MCF 10A (cell line): Measurements from ENCODE around the gene TMEM88. TPM values are rescaled to one million over a fixed set of nuclear protein-coding genes. Genes with fewer than 3 reads are reported as not detected.

Experiments used
- BruUV-seq: library from RNA; stranded (reverse); fragments of 400-500 nt; replicated peaks from 2 replicates; lab custom pipeline; 2021; lab: Mats Ljungman, UMichigan
- CTCF ChIA-PET: fragments of 300-600 bp; sonication (Branson Sonifier 250); formaldehyde crosslinking; extraction: SDS; loops from one replicate; lab custom pipeline; 2021; ENCODE audit warnings: antibody characterized with exemption, inconsistent platforms; lab: Yijun Ruan, JAX
- POLR2A ChIA-PET: fragments of 300-600, 350-650 bp; sonication (Branson Sonifier 250); formaldehyde crosslinking; extraction: SDS; loops from one replicate; lab custom pipeline; 2020; ENCODE audit warnings: antibody characterized with exemption, inconsistent platforms; lab: Yijun Ruan, JAX
- DNase-seq: peaks from one replicate; pipeline ENCODE4 v3.0.0-alpha.2; 2018; ENCODE audit not compliant: unreplicated experiment
- H3K27ac Mint-ChIP-seq: one replicate; pipeline ENCODE4 v1.8.0; 2022; ENCODE audit warnings: mild to moderate bottlenecking, low read depth, mixed read lengths; ENCODE audit not compliant: unreplicated experiment
- H3K27me3 Mint-ChIP-seq: one replicate; pipeline ENCODE4 v1.8.0; 2022; ENCODE audit warnings: mixed read lengths; ENCODE audit not compliant: insufficient read depth, unreplicated experiment
- H3K36me3 Mint-ChIP-seq: one replicate; pipeline ENCODE4 v1.8.0; 2022; ENCODE audit warnings: mild to moderate bottlenecking, moderate library complexity, mixed read lengths; ENCODE audit not compliant: insufficient read depth, unreplicated experiment
- H3K4me1 Mint-ChIP-seq: one replicate; pipeline ENCODE4 v1.8.0; 2022; ENCODE audit warnings: mixed read lengths; ENCODE audit not compliant: insufficient read depth, unreplicated experiment
- H3K4me3 Mint-ChIP-seq: one replicate; pipeline ENCODE4 v1.8.0; 2022; ENCODE audit warnings: mild to moderate bottlenecking, moderate library complexity, mixed read lengths; ENCODE audit not compliant: unreplicated experiment
- H3K9me3 Mint-ChIP-seq: one replicate; pipeline ENCODE4 v1.8.0; 2022; ENCODE audit warnings: mixed read lengths; ENCODE audit not compliant: unreplicated experiment
- intact Hi-C: fragments of 100-400 bp; cut with micrococcal nuclease; formaldehyde crosslinking; loops from 2 replicates; pipeline ENCODE4 v1.14.1; 2022
- total RNA-seq: library from RNA; stranded (reverse); gene quantifications from 2 replicates; pipeline ENCODE4 v1.2.3, GENCODE V29; 2022
- TF ChIP-seq, protein P1 (sequence below): fragments of 200-600 bp; IDR thresholded peaks from one replicate; pipeline ENCODE4 v1.8.0; 2022; ENCODE audit warnings: antibody characterized with exemption, mild to moderate bottlenecking; ENCODE audit not compliant: unreplicated experiment

Gene TMEM88
- total RNA-seq, 1 experiment from 2014 or later: 4.4 TPM

DNA sequence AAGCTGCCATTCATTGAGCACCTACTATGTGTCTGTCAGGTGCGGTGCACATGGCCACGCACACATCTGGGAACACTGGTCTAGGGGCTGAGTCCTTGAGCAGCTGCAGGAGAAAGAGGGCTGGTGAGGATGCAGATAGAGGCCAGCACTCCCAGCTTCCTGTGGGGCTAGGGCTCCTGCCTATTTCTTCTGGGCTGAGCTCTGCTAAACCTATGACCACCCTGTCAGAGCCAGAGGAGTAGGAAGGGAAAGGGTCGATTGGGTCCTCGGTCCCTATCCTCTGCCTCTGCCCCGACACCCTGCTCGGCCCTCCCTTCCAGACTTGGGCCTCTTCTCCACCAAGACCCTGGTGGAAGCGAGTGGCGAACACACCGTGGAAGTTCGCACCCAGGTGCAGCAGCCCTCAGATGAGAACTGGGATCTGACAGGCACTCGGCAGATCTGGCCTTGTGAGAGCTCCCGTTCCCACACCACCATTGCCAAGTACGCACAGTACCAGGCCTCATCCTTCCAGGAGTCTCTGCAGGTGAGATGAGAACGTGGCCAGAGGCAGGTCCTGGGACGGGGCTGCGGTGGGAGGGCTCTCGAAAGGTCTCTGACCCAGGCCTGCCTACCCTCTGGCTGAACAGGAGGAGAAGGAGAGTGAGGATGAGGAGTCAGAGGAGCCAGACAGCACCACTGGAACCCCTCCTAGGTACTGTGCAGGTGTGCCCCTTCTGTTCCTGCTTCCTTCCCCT lies 4.0 kb upstream of the TMEM88 start:
- H3K36me3 Mint-ChIP-seq: peaks cover 39% of the 10 kb centered on the region
- no peaks in the 10 kb centered on the region for H3K9me3 Mint-ChIP-seq
- peaks cover 4% of the 10 kb centered on the region for H3K4me1 Mint-ChIP-seq
- intact Hi-C loops: loop anchor here (1.0 kb wide), 3 partner anchors 17 to 108 kb away; partner anchors contain the start of gene KDM6B
- DNase-seq: no peak
- H3K4me3 Mint-ChIP-seq: no peak overlapping the region
- no peaks in the 10 kb centered on the region for H3K27me3 Mint-ChIP-seq
- TF ChIP-seq, protein P1, sequence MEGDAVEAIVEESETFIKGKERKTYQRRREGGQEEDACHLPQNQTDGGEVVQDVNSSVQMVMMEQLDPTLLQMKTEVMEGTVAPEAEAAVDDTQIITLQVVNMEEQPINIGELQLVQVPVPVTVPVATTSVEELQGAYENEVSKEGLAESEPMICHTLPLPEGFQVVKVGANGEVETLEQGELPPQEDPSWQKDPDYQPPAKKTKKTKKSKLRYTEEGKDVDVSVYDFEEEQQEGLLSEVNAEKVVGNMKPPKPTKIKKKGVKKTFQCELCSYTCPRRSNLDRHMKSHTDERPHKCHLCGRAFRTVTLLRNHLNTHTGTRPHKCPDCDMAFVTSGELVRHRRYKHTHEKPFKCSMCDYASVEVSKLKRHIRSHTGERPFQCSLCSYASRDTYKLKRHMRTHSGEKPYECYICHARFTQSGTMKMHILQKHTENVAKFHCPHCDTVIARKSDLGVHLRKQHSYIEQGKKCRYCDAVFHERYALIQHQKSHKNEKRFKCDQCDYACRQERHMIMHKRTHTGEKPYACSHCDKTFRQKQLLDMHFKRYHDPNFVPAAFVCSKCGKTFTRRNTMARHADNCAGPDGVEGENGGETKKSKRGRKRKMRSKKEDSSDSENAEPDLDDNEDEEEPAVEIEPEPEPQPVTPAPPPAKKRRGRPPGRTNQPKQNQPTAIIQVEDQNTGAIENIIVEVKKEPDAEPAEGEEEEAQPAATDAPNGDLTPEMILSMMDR: no peak
- ChIA-PET POLR2A (interaction anchor here (0.9 to 3.2 kb wide), 4 partner anchors 8 to 107 kb away, joined by 3 to 21 read pairs (median 8); partner anchors contain the start of gene KDM6B), CTCF (interaction anchor here (0.6 to 3.0 kb wide), 19 partner anchors 10 to 271 kb away, joined by 3 to 27 read pairs (median 4); partner anchors contain the start of genes KDM6B and TP53)
- no TSS peak for BruUV-seq
- H3K27ac Mint-ChIP-seq: no peak overlapping the region

DNA sequence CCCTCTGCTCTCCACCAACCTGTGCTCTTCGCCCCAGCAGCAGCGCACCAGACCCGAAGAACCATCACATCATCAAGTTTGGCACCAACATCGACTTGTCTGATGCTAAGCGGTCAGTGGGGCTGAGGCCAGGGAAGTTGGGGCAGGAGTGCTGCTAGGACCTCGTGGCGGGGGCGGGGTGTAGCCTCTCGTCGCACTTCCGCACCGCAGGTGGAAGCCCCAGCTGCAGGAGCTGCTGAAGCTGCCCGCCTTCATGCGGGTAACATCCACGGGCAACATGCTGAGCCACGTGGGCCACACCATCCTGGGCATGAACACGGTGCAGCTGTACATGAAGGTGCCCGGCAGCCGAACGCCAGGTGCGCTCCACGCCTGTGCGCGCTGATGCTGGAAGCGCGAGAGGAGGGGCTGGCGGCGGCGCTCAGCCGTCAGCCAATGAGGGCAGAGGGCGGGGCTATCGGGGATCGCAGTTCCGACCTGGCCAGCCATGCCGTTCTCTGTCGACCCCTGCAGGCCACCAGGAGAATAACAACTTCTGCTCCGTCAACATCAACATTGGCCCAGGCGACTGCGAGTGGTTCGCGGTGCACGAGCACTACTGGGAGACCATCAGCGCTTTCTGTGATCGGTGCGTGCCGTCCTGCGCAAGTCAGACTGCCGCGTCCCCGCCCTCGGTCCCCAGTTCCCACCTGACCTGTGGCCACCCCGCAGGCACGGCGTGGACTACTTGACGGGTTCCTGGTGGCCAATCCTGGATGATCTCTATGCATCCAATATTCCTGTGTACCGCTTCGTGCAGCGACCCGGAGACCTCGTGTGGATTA lies 3.2 kb upstream of the TMEM88 start:
- ChIA-PET CTCF (interaction anchor here (0.8 to 3.0 kb wide), 13 partner anchors 11 to 165 kb away, joined by 3 to 27 read pairs (median 5); partner anchors contain the start of genes KDM6B and TP53), POLR2A (interaction anchor here (0.9 to 3.2 kb wide), 3 partner anchors 9 to 108 kb away, joined by 4 to 21 read pairs (median 12); partner anchors contain the start of gene KDM6B)
- H3K27me3 Mint-ChIP-seq: no peaks in the 10 kb centered on the region
- H3K9me3 Mint-ChIP-seq: no peaks in the 10 kb centered on the region
- BruUV-seq: no TSS peak
- peaks cover 39% of the 10 kb centered on the region for H3K36me3 Mint-ChIP-seq
- H3K4me3 Mint-ChIP-seq: no peak overlapping the region
- intact Hi-C loops: loop anchor here (1.0 kb wide), 3 partner anchors 17 to 108 kb away; partner anchors contain the start of gene KDM6B
- H3K27ac Mint-ChIP-seq: peak overlapping the region; percentile 16
- H3K4me1 Mint-ChIP-seq: peaks cover 7% of the 10 kb centered on the region
- TF ChIP-seq, protein P1: peak; percentile 91
- peak; percentile 85 for DNase-seq

DNA sequence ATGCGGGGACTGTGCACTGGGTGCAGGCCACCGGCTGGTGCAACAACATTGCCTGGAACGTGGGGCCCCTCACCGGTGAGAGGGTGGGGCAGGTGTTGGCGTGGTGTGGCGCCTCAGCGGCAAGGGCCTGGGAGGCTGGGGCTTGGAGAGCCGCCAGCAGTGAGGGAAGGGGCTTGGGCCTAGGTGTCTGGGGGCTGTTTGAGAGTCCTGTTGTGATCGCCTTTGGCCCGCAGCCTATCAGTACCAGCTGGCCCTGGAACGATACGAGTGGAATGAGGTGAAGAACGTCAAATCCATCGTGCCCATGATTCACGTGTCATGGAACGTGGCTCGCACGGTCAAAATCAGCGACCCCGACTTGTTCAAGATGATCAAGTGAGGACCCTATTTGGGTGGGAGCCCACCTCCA lies 2.6 kb upstream of the TMEM88 start:
- peaks cover 34% of the 10 kb centered on the region for H3K36me3 Mint-ChIP-seq
- TF ChIP-seq, protein P1: no peak
- ChIA-PET POLR2A (interaction anchor here (3.2 kb wide), 1 partner anchor 18 kb away, joined by 21 read pairs; the partner anchor contains the start of gene KDM6B), CTCF (interaction anchor here (0.8 to 3.0 kb wide), 2 partner anchors 27 to 36 kb away, joined by 3 to 27 read pairs; no protein-coding TSS in a partner anchor)
- DNase-seq: no peak
- BruUV-seq: TSS peak; percentile 0
- peaks cover 7% of the 10 kb centered on the region for H3K4me1 Mint-ChIP-seq
- H3K27me3 Mint-ChIP-seq: no peaks in the 10 kb centered on the region
- H3K27ac Mint-ChIP-seq: no peak overlapping the region
- no peak overlapping the region for H3K4me3 Mint-ChIP-seq
- no peaks in the 10 kb centered on the region for H3K9me3 Mint-ChIP-seq
- intact Hi-C loops: no loop called here
